Upper lobe of right lung (tissue), 1 donor: ENCODE data around the gene TNN. TPM values are rescaled to one million over a fixed set of nuclear protein-coding genes. Genes with fewer than 3 reads are reported as not detected.
"Not testable (repeated sequence)": the region's sequence is repeated elsewhere in the genome, so short reads cannot be mapped to it uniquely, and the experiment has no call there.

Source experiments
- ATAC-seq: fragments of 200-7000 bp; cut with Tn5 transposase; one replicate; pipeline ENCODE4 v1.9.1; 2020; ENCODE audit warnings: mild to moderate bottlenecking, moderate library complexity
- DNase-seq: peaks from one replicate; pipeline ENCODE4 v3.0.0-alpha.2; 2020
- H3K27ac ChIP-seq: fragments of 200-600 bp; one replicate; pipeline ENCODE4 v1.8.0; 2022
- H3K27me3 ChIP-seq: fragments of 200-600 bp; one replicate; pipeline ENCODE4 v1.8.0; 2022; ENCODE audit warnings: mild to moderate bottlenecking
- H3K36me3 ChIP-seq: fragments of 200-600 bp; one replicate; pipeline ENCODE4 v1.8.0; 2022
- H3K4me1 ChIP-seq: fragments of 200-600 bp; one replicate; pipeline ENCODE4 v1.8.0; 2022
- H3K4me3 ChIP-seq: fragments of 200-600 bp; one replicate; pipeline ENCODE4 v1.8.0; 2022; ENCODE audit warnings: mild to moderate bottlenecking
- H3K9me3 ChIP-seq: fragments of 200-600 bp; one replicate; pipeline ENCODE4 v1.8.0; 2022
- CTCF ChIP-seq: fragments of 200-600 bp; IDR thresholded peaks from one replicate; pipeline ENCODE4 v1.8.0; 2022; ENCODE audit warnings: antibody characterized with exemption
- intact Hi-C: fragments of 100-400 bp; cut with DNase I; formaldehyde crosslinking; loops from one replicate; pipeline ENCODE4 v1.11.0; 2022
- long read RNA-seq: library from polyadenylated mRNA; unstranded; transcript quantifications from one replicate; pipeline ENCODE4 v2.0.0, GENCODE V29; 2021
- total RNA-seq: library from RNA; stranded (reverse); fragmentation: NEBNext Ultra II Directional; extraction: Animal tissue kit (Norgen Biotek cat#: 25700); gene quantifications from one replicate; pipeline ENCODE4 v1.2.1, GENCODE V29; 2021
- donor health status: DM: no; HTN: yes; CAD: no; lungs with severe emphysema.

TNN gene
- total RNA-seq = not detected
- long read RNA-seq = 0 reads

- intact Hi-C loops = no loop called here
- Histone ChIP-seq H3K27ac (no peak within 1 kb of the TSS), H3K36me3 (no peaks in the 10 kb centered on the region), H3K27me3 (no peaks in the 10 kb centered on the region), H3K4me3 (no peak within 1 kb of the TSS), H3K4me1 (peaks cover under 1% of the 10 kb centered on the region), H3K9me3 (no peaks in the 10 kb centered on the region)
- ATAC-seq = no peak
- no peak for TF ChIP-seq CTCF
- DNase-seq = no peak
Measured at GRCh38 chr1:175067362-175068106, at the start of gene TNN. Gene TNN, plus strand, starts transcription at chr1:175067833. Its CDS starts 9,586 bp downstream, at chr1:175077419.

- no peak for DNase-seq
- Histone ChIP-seq H3K27ac (no peak overlapping the region), H3K4me1 (no peaks in the 10 kb centered on the region), H3K9me3 (no peaks in the 10 kb centered on the region), H3K36me3 (peaks cover 41% of the 10 kb centered on the region), H3K4me3 (no peak overlapping the region), H3K27me3 (no peaks in the 10 kb centered on the region)
- no peak for ATAC-seq
- TF ChIP-seq CTCF = no peak
- intact Hi-C loops = no loop called here
Measured at GRCh38 chr1:175019524-175019923, 48.1 kb upstream of the TNN start.

GRCh38 chr1:175023043-175023921, 44.4 kb upstream of the TNN start, which contains the start of gene MRPS14:
Gene MRPS14, minus strand, starts transcription at chr1:175023425. Its CDS starts 17 bp downstream, at chr1:175023408.
- H3K4me1 ChIP-seq = no peaks in the 10 kb centered on the region
- H3K4me3 ChIP-seq = peak within 1 kb of the TSS; percentile 81
- peaks cover 3% of the 10 kb centered on the region for H3K36me3 ChIP-seq
- peak within 1 kb of the TSS; percentile 82 for H3K27ac ChIP-seq
- intact Hi-C loops = no loop called here
- no peaks in the 10 kb centered on the region for H3K9me3 ChIP-seq
- H3K27me3 ChIP-seq = no peaks in the 10 kb centered on the region
- DNase-seq (peak; percentile 98), ATAC-seq (peak; percentile 100)
- TF ChIP-seq CTCF = no peak

- H3K27me3 ChIP-seq, H3K4me1 ChIP-seq, H3K36me3 ChIP-seq, intact Hi-C loops, ATAC-seq, H3K9me3 ChIP-seq, DNase-seq: not testable (repeated sequence)
- Histone ChIP-seq H3K27ac (peak overlapping the region; percentile 82), H3K4me3 (peak overlapping the region; percentile 81)
Measured at GRCh38 chr1:175023922-175024242, 43.8 kb upstream of the TNN start.

GRCh38 chr1:175024773-175025172, 42.9 kb upstream of the TNN start:
- TF ChIP-seq CTCF = no peak
- no peak for DNase-seq
- intact Hi-C loops = no loop called here

GRCh38 chr1:175033953-175034352, 33.7 kb upstream of the TNN start:
- no peaks in the 10 kb centered on the region for H3K36me3 ChIP-seq
- TF ChIP-seq CTCF = no peak
- H3K27ac ChIP-seq = no peak overlapping the region
- DNase-seq (no peak), ATAC-seq (no peak)
- no peaks in the 10 kb centered on the region for H3K27me3 ChIP-seq
- no peaks in the 10 kb centered on the region for H3K9me3 ChIP-seq
- H3K4me1 ChIP-seq = no peaks in the 10 kb centered on the region
- no peak overlapping the region for H3K4me3 ChIP-seq
- intact Hi-C loops = loop anchor here (10.0 kb wide), 1 partner anchor 291 kb away; no protein-coding TSS in a partner anchor

More at GRCh38 chr1:175024773-175025172, 42.9 kb upstream of the TNN start:
- no peaks in the 10 kb centered on the region for H3K4me1 ChIP-seq
- H3K4me3 ChIP-seq = no peak overlapping the region
- no peaks in the 10 kb centered on the region for H3K9me3 ChIP-seq
- H3K27me3 ChIP-seq = no peaks in the 10 kb centered on the region
- no peak for ATAC-seq
- H3K36me3 ChIP-seq = no peaks in the 10 kb centered on the region
- H3K27ac ChIP-seq = no peak overlapping the region
